Measurements from ENCODE around the gene CEP19.

Gene CEP19

GRCh38 chr3:196708467-196708866 lies 3.6 kb downstream of the CEP19 start:
- DNase-seq (ENCODE audit: low spot score) = no peak

- no peak for DNase-seq (ENCODE audit: low spot score)
Observed at GRCh38 chr3:196707566-196707965, 4.5 kb downstream of the CEP19 start.

GRCh38 chr3:196706731-196707130 lies 5.3 kb downstream of the CEP19 start:
- DNase-seq (ENCODE audit: low spot score) = no peak

- no peak for DNase-seq (ENCODE audit: low spot score)
Observed at GRCh38 chr3:196706327-196706726, 5.7 kb downstream of the CEP19 start.

GRCh38 chr3:196700801-196701200 lies 11.2 kb downstream of the CEP19 start:
- no peak for DNase-seq (ENCODE audit: low spot score)

GRCh38 chr3:196699749-196700148 lies 12.3 kb downstream of the CEP19 start:
- DNase-seq (ENCODE audit: low spot score) = no peak

GRCh38 chr3:196697270-196697669 lies 14.8 kb downstream of the CEP19 start:
- DNase-seq (ENCODE audit: low spot score) = no peak

- no peak for DNase-seq (ENCODE audit: low spot score)
Observed at GRCh38 chr3:196695849-196696226, 16.2 kb downstream of the CEP19 start.

- no peak for DNase-seq (ENCODE audit: low spot score)
Observed at GRCh38 chr3:196694941-196695848, 16.9 kb downstream of the CEP19 start.

GRCh38 chr3:196694202-196694638 lies 17.8 kb downstream of the CEP19 start:
- DNase-seq (ENCODE audit: low spot score) = no peak

- DNase-seq (ENCODE audit: low spot score) = no peak
Observed at GRCh38 chr3:196691386-196691785, 20.7 kb downstream of the CEP19 start.

- no peak for DNase-seq (ENCODE audit: low spot score)
Observed at GRCh38 chr3:196689941-196690660, 21.9 kb downstream of the CEP19 start.

- no peak for DNase-seq (ENCODE audit: low spot score)
Observed at GRCh38 chr3:196688349-196688748, 23.7 kb downstream of the CEP19 start.

- no peak for DNase-seq (ENCODE audit: low spot score)
Observed at GRCh38 chr3:196686436-196686835, 25.6 kb downstream of the CEP19 start.

- DNase-seq (ENCODE audit: low spot score) = peak; percentile 68
Observed at GRCh38 chr3:196684548-196685407, 27.3 kb downstream of the CEP19 start.

GRCh38 chr3:196677931-196678330 lies 34.1 kb downstream of the CEP19 start:
- DNase-seq (ENCODE audit: low spot score) = no peak

GRCh38 chr3:196677353-196677752 lies 34.7 kb downstream of the CEP19 start:
- DNase-seq (ENCODE audit: low spot score) = no peak

GRCh38 chr3:196673632-196674031 lies 38.4 kb downstream of the CEP19 start:
- DNase-seq (ENCODE audit: low spot score) = no peak

GRCh38 chr3:196670339-196670738 lies 41.7 kb downstream of the CEP19 start:
- DNase-seq (ENCODE audit: low spot score) = no peak

GRCh38 chr3:196667056-196667825 lies 44.8 kb downstream of the CEP19 start:
- no peak for DNase-seq (ENCODE audit: low spot score)
